Testis (tissue), 2 donors: ENCODE results near the gene SPINT4.

Experiments
- CTCF ChIP-seq, 3 experiments: fragments of 450-650 bp in 2 of 3; fragments of 200-600 bp in 1 of 3; sonication (generic) in 1 of 3; IDR thresholded peaks; one replicate each; pipeline ENCODE4 v1.5.1; 2016 to 2019; ENCODE audit warnings: antibody characterized with exemption in 3 of 3, mild to moderate bottlenecking in 2 of 3, moderate library complexity in 1 of 3
- POLR2A ChIP-seq: fragments of 450-650 bp; IDR thresholded peaks from one replicate; pipeline ENCODE4 v1.6.1; 2017; ENCODE audit warnings: antibody characterized with exemption, mild to moderate bottlenecking, moderate library complexity

GRCh38 chr20:45771182-45771759, 49.1 kb downstream of the SPINT4 start:
- TF ChIP-seq CTCF (IDR thresholded peaks at IDR 0.05) (peak; percentile 93 to 98 (median 97)), POLR2A (no peak)
